B cell (primary cell): ENCODE data around the gene CS. TPM values are rescaled to one million over a fixed set of nuclear protein-coding genes. Genes with fewer than 3 reads are reported as not detected.

Source experiments
- ATAC-seq: fragments of 200-7000 bp; cut with Tn5 transposase; one replicate; pipeline ENCODE4 v1.10.0; 2021; ENCODE audit warnings: low read depth, mild to moderate bottlenecking, moderate number of reproducible peaks, moderate library complexity
- CTCF ChIA-PET: fragments of 350-600 bp; sonication (Branson Sonifier 250); formaldehyde crosslinking; loops from one replicate; lab custom pipeline; 2021; ENCODE audit warnings: antibody characterized with exemption, inconsistent platforms; lab: Charles Lee
- POLR2A ChIA-PET: fragments of 350-600 bp; sonication (Branson Sonifier 250); formaldehyde crosslinking; loops from one replicate; lab custom pipeline; 2021; ENCODE audit warnings: antibody characterized with exemption; lab: Charles Lee
- DNase-seq: peaks from one replicate; pipeline ENCODE4 v3.0.0; 2013
- H2AFZ ChIP-seq: 2 replicates; pipeline ENCODE4 v1.6.1; 2012; ENCODE audit warnings: mild to moderate bottlenecking, low read depth, low read length; ENCODE audit not compliant: insufficient read depth, poor library complexity, severe bottlenecking
- H3K27ac ChIP-seq, 2 donors: 1 replicate in 1 of 2; 2 replicates in 1 of 2; pipeline ENCODE4 v1.5.1; 2012 to 2013; ENCODE audit warnings: low read length in 2 of 2, mild to moderate bottlenecking in 2 of 2, moderate library complexity in 1 of 2
- H3K27me3 ChIP-seq, 4 experiments: fragments of 200-600 bp in 1 of 4; sonication (generic) in 1 of 4; replicated peaks in 1 of 4; 1 replicate in 2 of 4; 2 replicates in 2 of 4; pipeline versions ENCODE4 v1.6.1 to v1.7.0; 2013 to 2016; ENCODE audit warnings: low read length in 3 of 4, mild to moderate bottlenecking in 2 of 4, mixed read lengths in 1 of 4, moderate library complexity in 1 of 4; ENCODE audit not compliant: insufficient read depth in 4 of 4, control insufficient read depth in 3 of 4; ENCODE audit errors: control extremely low read depth in 1 of 4
- H3K36me3 ChIP-seq, 2 experiments: replicated peaks in 1 of 2; 1 replicate in 1 of 2; 2 replicates in 1 of 2; pipeline versions ENCODE4 v1.6.1 to v1.7.1; 2013; ENCODE audit warnings: low read length in 1 of 2; ENCODE audit not compliant: insufficient read depth in 2 of 2, control insufficient read depth in 1 of 2; ENCODE audit errors: control extremely low read depth in 1 of 2, extremely low read depth in 1 of 2
- H3K4me1 ChIP-seq, 2 donors: fragments of 200-600 bp in 1 of 2; sonication (generic) in 1 of 2; 1 replicate in 1 of 2; 2 replicates in 1 of 2; pipeline versions ENCODE4 v1.5.1 to v1.6.1; 2013 to 2017; ENCODE audit warnings: low read length in 2 of 2; ENCODE audit not compliant: control insufficient read depth in 2 of 2, insufficient read depth in 2 of 2
- H3K4me2 ChIP-seq: replicated peaks from 2 replicates; pipeline ENCODE3; 2012; ENCODE audit warnings: mild to moderate bottlenecking, low read depth, low read length; ENCODE audit not compliant: poor library complexity, severe bottlenecking
- H3K4me3 ChIP-seq, 5 experiments: fragments of 200-600 bp in 1 of 5; sonication (generic) in 1 of 5; 1 replicate in 3 of 5; 2 replicates in 2 of 5; pipeline versions ENCODE4 v1.5.1 to v1.7.0; 2011 to 2016; ENCODE audit warnings: low read length in 4 of 5, mild to moderate bottlenecking in 4 of 5, low read depth in 2 of 5, control low read depth in 1 of 5, moderate library complexity in 1 of 5; ENCODE audit not compliant: insufficient read depth in 1 of 5; ENCODE audit errors: control extremely low read depth in 1 of 5, extremely low read depth in 1 of 5
- H3K79me2 ChIP-seq: fragments of 200-600 bp; sonication (generic); one replicate; pipeline ENCODE4 v1.6.0; 2016; ENCODE audit warnings: low read length; ENCODE audit not compliant: control insufficient read depth, insufficient read depth
- H3K9ac ChIP-seq: fragments of 200-600 bp; sonication (generic); 2 replicates; pipeline ENCODE4 v1.6.1; 2017; ENCODE audit warnings: mild to moderate bottlenecking, low read length, moderate library complexity
- H3K9me3 ChIP-seq, 3 donors: one replicate each; pipeline versions ENCODE4 v1.6.1 to v1.7.1; 2013; ENCODE audit warnings: low read length in 2 of 3; ENCODE audit not compliant: control insufficient read depth in 2 of 3, insufficient read depth in 1 of 3; ENCODE audit errors: control extremely low read depth in 1 of 3
- H4K20me1 ChIP-seq: 2 replicates; pipeline ENCODE4 v1.6.0; 2012; ENCODE audit warnings: mild to moderate bottlenecking, low read length; ENCODE audit not compliant: insufficient read depth, control insufficient read depth, poor library complexity, severe bottlenecking
- H3K27ac Mint-ChIP-seq: one replicate; pipeline ENCODE4 v1.8.0; 2021; ENCODE audit warnings: mixed read lengths
- H3K27me3 Mint-ChIP-seq: one replicate; pipeline ENCODE4 v1.8.0; 2021; ENCODE audit warnings: mixed read lengths
- H3K4me1 Mint-ChIP-seq: one replicate; pipeline ENCODE4 v1.8.0; 2021; ENCODE audit warnings: mixed read lengths
- H3K4me3 Mint-ChIP-seq: one replicate; pipeline ENCODE4 v1.8.0; 2021; ENCODE audit warnings: mixed read lengths
- H3K9me3 Mint-ChIP-seq: one replicate; pipeline ENCODE4 v1.8.0; 2022; ENCODE audit warnings: mixed read lengths; ENCODE audit not compliant: insufficient read depth
- EZH2 ChIP-seq: IDR thresholded peaks from 2 replicates; pipeline ENCODE4 v1.6.1; 2012; ENCODE audit warnings: borderline replicate concordance, low read depth, mild to moderate bottlenecking, moderate library complexity, low read length; ENCODE audit not compliant: insufficient read depth, poor library complexity, severe bottlenecking
- WGBS: methylation state at CpG from one replicate; pipeline ENCODE4 v1.1.5; 2013; ENCODE audit warnings: missing lambda C conversion rate; ENCODE audit not compliant: insufficient coverage; 5-methylcytosine and 5-hydroxymethylcytosine counted together
- intact Hi-C: fragments of 100-400 bp; cut with micrococcal nuclease; formaldehyde crosslinking; loops from one replicate; pipeline ENCODE4 v1.10.0; 2022
- polyA plus RNA-seq: library from polyadenylated mRNA; depleted of rRNA; stranded (reverse); fragments of >200 nt; gene quantifications from 2 replicates; pipeline ENCODE4 v1.2.3, GENCODE V29; 2012
- total RNA-seq, 2 donors: library from RNA; stranded (reverse); fragments of 120-200 nt in 1 of 2; gene quantifications; 1 replicate in 1 of 2; 2 replicates in 1 of 2; pipeline versions ENCODE4 v1.2.3 to v1.2.4, GENCODE V29; 2013 to 2022
- TF ChIP-seq, protein P1 (sequence below): fragments of 200-600 bp; IDR thresholded peaks from one replicate; pipeline ENCODE4 v1.8.0; 2022; ENCODE audit warnings: antibody characterized with exemption, mild to moderate bottlenecking

Gene CS
- total and polyA plus RNA-seq, 2 donors (not counting 1 experiment from before 2014, with no cell fraction given): 114 to 154 TPM

DNA sequence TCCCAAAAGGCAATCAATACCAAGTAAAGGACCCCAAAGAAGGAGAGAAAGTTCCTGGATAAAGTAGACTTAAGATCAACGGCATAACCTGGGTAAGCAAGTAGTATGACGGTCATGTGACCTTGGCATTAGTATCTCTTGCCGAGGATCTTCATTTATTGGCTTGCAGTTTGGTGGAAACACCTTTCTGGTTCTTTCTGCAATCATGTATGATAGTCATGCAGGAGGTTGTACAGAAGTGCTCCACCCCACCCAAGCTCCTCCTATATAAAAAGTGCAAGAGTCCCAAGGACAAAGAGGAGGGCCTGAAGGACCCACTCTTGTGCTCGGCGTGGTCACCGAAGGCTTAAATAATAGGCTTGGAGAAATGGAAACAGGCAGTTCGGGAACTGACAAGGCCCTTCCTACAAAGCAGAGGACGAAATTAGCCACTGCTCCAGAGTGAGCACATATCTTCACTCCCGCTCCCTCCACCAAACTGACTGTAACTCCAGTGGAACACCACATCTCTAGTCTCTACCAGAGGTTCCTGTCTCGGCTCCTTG is 750 bp downstream of the CS start:
- Histone ChIP-seq H4K20me1 (peaks cover 31% of the 10 kb centered on the region), H3K27ac (peak overlapping the region; percentile 92 to 95), H3K4me2 (peak overlapping the region; percentile 93), H3K27me3 (no peaks in the 10 kb centered on the region), H3K36me3 (peaks cover 0 to 4% of the 10 kb centered on the region in 2 experiments), H2AFZ (peak overlapping the region; percentile 97), H3K79me2 (peaks cover 75% of the 10 kb centered on the region), H3K4me1 (peaks cover 51 to 61% of the 10 kb centered on the region in 2 donors), H3K4me3 (peak overlapping the region; percentile 78 to 91 (median 83)), H3K9ac (peak overlapping the region; percentile 81), H3K9me3 (no peaks in the 10 kb centered on the region)
- ATAC-seq (no peak), DNase-seq (no peak)
- ChIA-PET POLR2A (interaction anchor here (0.9 to 1.2 kb wide), 3 partner anchors 39 to 110 kb away, joined by 3 to 5 read pairs (median 4); partner anchors contain the start of genes IL23A and SMARCC2), CTCF (interaction anchor here (0.8 to 1.1 kb wide), 3 partner anchors 11 to 180 kb away, joined by 4 to 9 read pairs (median 4); partner anchors contain the start of gene STAT2)
- TF ChIP-seq, protein P1, sequence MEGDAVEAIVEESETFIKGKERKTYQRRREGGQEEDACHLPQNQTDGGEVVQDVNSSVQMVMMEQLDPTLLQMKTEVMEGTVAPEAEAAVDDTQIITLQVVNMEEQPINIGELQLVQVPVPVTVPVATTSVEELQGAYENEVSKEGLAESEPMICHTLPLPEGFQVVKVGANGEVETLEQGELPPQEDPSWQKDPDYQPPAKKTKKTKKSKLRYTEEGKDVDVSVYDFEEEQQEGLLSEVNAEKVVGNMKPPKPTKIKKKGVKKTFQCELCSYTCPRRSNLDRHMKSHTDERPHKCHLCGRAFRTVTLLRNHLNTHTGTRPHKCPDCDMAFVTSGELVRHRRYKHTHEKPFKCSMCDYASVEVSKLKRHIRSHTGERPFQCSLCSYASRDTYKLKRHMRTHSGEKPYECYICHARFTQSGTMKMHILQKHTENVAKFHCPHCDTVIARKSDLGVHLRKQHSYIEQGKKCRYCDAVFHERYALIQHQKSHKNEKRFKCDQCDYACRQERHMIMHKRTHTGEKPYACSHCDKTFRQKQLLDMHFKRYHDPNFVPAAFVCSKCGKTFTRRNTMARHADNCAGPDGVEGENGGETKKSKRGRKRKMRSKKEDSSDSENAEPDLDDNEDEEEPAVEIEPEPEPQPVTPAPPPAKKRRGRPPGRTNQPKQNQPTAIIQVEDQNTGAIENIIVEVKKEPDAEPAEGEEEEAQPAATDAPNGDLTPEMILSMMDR: no peak
- TF ChIP-seq EZH2: no peak
- 1% methylated on average over 10 of the region's 10 CpGs for WGBS
- H3K27ac Mint-ChIP-seq: peak overlapping the region; percentile 97
- peaks cover 58% of the 10 kb centered on the region for H3K4me1 Mint-ChIP-seq
- peak overlapping the region; percentile 98 for H3K4me3 Mint-ChIP-seq
- no peaks in the 10 kb centered on the region for H3K9me3 Mint-ChIP-seq
- intact Hi-C loops: no loop called here
- H3K27me3 Mint-ChIP-seq: no peaks in the 10 kb centered on the region

DNA sequence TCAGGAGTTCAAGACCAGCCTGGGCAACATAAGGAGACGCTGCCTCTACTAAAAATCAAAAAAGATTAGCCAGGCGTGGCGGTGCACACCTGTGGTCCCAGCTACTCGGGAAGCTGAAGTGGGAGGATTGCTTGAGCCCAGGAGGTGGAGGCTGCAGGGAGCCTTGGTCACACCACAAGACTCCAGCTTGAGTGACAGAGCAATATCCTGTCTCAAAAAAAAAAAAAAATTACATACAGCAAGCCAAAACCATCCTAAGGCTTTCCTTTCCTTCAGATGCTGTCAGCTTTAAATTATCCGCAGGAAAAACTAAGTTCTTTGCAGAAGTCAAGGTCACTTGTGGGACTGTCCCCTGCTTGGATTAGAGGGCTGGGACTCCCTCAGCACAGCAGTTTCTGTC is 1.3 kb downstream of the CS start:
- Histone ChIP-seq H3K27ac (peak overlapping the region in 1 of 2 donors; percentile 95), H3K79me2 (peaks cover 81% of the 10 kb centered on the region), H3K9ac (peak overlapping the region; percentile 81), H3K9me3 (no peaks in the 10 kb centered on the region), H3K36me3 (peaks cover 0 to 6% of the 10 kb centered on the region in 2 experiments), H2AFZ (no peak overlapping the region), H3K4me1 (peaks cover 51 to 61% of the 10 kb centered on the region in 2 donors), H3K4me3 (peak overlapping the region in 4 of 5 experiments; percentile 78 to 91 (median 84)), H4K20me1 (peaks cover 35% of the 10 kb centered on the region), H3K27me3 (no peaks in the 10 kb centered on the region), H3K4me2 (peak overlapping the region; percentile 93)
- WGBS: 74% methylated on average over 3 of the region's 5 CpGs
- CTCF ChIA-PET: interaction anchor here (0.6 to 2.2 kb wide), 8 partner anchors 10 to 317 kb away, joined by 3 to 9 read pairs (median 4); partner anchors contain the start of genes IL23A, SMARCC2 and STAT2
- H3K4me3 Mint-ChIP-seq: peak overlapping the region; percentile 98
- no peaks in the 10 kb centered on the region for H3K27me3 Mint-ChIP-seq
- no peak for ATAC-seq
- no peak for DNase-seq
- intact Hi-C loops: no loop called here
- peaks cover 60% of the 10 kb centered on the region for H3K4me1 Mint-ChIP-seq
- POLR2A ChIA-PET: interaction anchor here (1.0 kb wide), 1 partner anchor 17 kb away, joined by 3 read pairs; the partner anchor contains the start of gene CNPY2
- no peaks in the 10 kb centered on the region for H3K9me3 Mint-ChIP-seq
- no peak for TF ChIP-seq EZH2
- TF ChIP-seq, protein P1: no peak
- peak overlapping the region; percentile 97 for H3K27ac Mint-ChIP-seq
